GM18526 (cell line): ENCODE results near the gene GPS1.

ENCODE experiments used
- POLR2A ChIP-seq: IDR thresholded peaks from 3 replicates; pipeline ENCODE4 v1.6.1; 2011; ENCODE audit not compliant: insufficient read length; ENCODE audit errors: extremely low read depth

GPS1 gene

GRCh38 chr17:82100502-82101298, 49.0 kb downstream of the GPS1 start:
- no peak for TF ChIP-seq POLR2A

- no peak for TF ChIP-seq POLR2A
Observed at GRCh38 chr17:82101301-82101715, 49.6 kb downstream of the GPS1 start.

- no peak for TF ChIP-seq POLR2A
Observed at GRCh38 chr17:82101767-82102679, 50.3 kb downstream of the GPS1 start.

- no peak for TF ChIP-seq POLR2A
Observed at GRCh38 chr17:82103553-82104451, 52.1 kb downstream of the GPS1 start.

- no peak for TF ChIP-seq POLR2A
Observed at GRCh38 chr17:82104797-82105416, 53.2 kb downstream of the GPS1 start.

GRCh38 chr17:82105417-82105881, 53.8 kb downstream of the GPS1 start:
- no peak for TF ChIP-seq POLR2A

GRCh38 chr17:82105882-82106687, 54.4 kb downstream of the GPS1 start:
- TF ChIP-seq POLR2A: peak; percentile 95

GRCh38 chr17:82106688-82107305, 55.1 kb downstream of the GPS1 start:
- TF ChIP-seq POLR2A: no peak
